DOHH2 (cell line): ENCODE data around the gene TNNI2.
"Not testable (repeated sequence)": the region's sequence is repeated elsewhere in the genome, so short reads cannot be mapped to it uniquely, and the experiment has no call there.

Source experiments
- H3F3A ChIP-seq: fragments of 200-600 bp; sonication (generic), shearing (Covaris generic); 2 replicates; pipeline ENCODE4 v1.6.0; 2016; ENCODE audit warnings: antibody characterized with exemption, mild to moderate bottlenecking; ENCODE audit not compliant: control insufficient read depth, insufficient read depth
- H3K27ac ChIP-seq: fragments of 200-600 bp; sonication (generic); 2 replicates; pipeline ENCODE4 v1.5.1; 2014; ENCODE audit warnings: low read depth, mild to moderate bottlenecking, low read length, moderate library complexity
- H3K27me3 ChIP-seq: fragments of 200-600 bp; sonication (generic); 2 replicates; pipeline ENCODE4 v1.6.1; 2014; ENCODE audit warnings: mild to moderate bottlenecking, low read length, mixed read lengths; ENCODE audit not compliant: control insufficient read depth
- H3K36me3 ChIP-seq: fragments of 200-600 bp; sonication (generic); 2 replicates; pipeline ENCODE4 v1.6.1; 2014; ENCODE audit warnings: mild to moderate bottlenecking, low read length, moderate library complexity, mixed read lengths; ENCODE audit not compliant: control insufficient read depth
- H3K4me1 ChIP-seq: fragments of 200-600 bp; sonication (generic); 2 replicates; pipeline ENCODE4 v1.6.1; 2014; ENCODE audit warnings: mild to moderate bottlenecking, low read length, mixed read lengths; ENCODE audit not compliant: control insufficient read depth
- H3K4me2 ChIP-seq: fragments of 200-600 bp; sonication (generic); 2 replicates; pipeline ENCODE4 v1.6.0; 2014; ENCODE audit warnings: mild to moderate bottlenecking, low read length, moderate library complexity
- H3K4me3 ChIP-seq: fragments of 200-600 bp; sonication (generic); 2 replicates; pipeline ENCODE4 v1.5.1; 2014; ENCODE audit warnings: mild to moderate bottlenecking, low read length, mixed read lengths
- H3K79me2 ChIP-seq: fragments of 200-600 bp; sonication (generic); 2 replicates; pipeline ENCODE4 v1.6.1; 2014; ENCODE audit warnings: mild to moderate bottlenecking, low read length, mixed read lengths; ENCODE audit not compliant: control insufficient read depth
- H3K9me2 ChIP-seq: fragments of 200-600 bp; sonication (generic); replicated peaks from 2 replicates; pipeline ENCODE4 v1.6.1; 2014; ENCODE audit warnings: mild to moderate bottlenecking, low read length, mixed read lengths; ENCODE audit not compliant: control insufficient read depth
- H3K9me3 ChIP-seq: fragments of 200-600 bp; sonication (generic); 2 replicates; pipeline ENCODE4 v1.6.1; 2014; ENCODE audit warnings: antibody characterized with exemption, low read length, mixed read lengths; ENCODE audit not compliant: control insufficient read depth, insufficient read depth
- H4K20me1 ChIP-seq: fragments of 200-600 bp; sonication (generic); 2 replicates; pipeline ENCODE4 v1.6.0; 2014; ENCODE audit warnings: low read depth, mild to moderate bottlenecking, antibody characterized with exemption, low read length, moderate library complexity; ENCODE audit not compliant: control insufficient read depth, insufficient read depth
- EZH2phosphoT487 ChIP-seq: fragments of 200-600 bp; sonication (generic); IDR thresholded peaks from 2 replicates; pipeline ENCODE4 v1.6.1; 2017; ENCODE audit warnings: borderline replicate concordance, mild to moderate bottlenecking, antibody characterized with exemption, low read length, moderate library complexity, mixed read lengths
- TF ChIP-seq, protein P1 (sequence below): fragments of 200-600 bp; sonication (generic); IDR thresholded peaks from one replicate; pipeline ENCODE4 v1.5.1; 2014; ENCODE audit warnings: antibody characterized with exemption, mild to moderate bottlenecking, low read depth, low read length; ENCODE audit not compliant: poor library complexity, severe bottlenecking

TNNI2 gene

DNA sequence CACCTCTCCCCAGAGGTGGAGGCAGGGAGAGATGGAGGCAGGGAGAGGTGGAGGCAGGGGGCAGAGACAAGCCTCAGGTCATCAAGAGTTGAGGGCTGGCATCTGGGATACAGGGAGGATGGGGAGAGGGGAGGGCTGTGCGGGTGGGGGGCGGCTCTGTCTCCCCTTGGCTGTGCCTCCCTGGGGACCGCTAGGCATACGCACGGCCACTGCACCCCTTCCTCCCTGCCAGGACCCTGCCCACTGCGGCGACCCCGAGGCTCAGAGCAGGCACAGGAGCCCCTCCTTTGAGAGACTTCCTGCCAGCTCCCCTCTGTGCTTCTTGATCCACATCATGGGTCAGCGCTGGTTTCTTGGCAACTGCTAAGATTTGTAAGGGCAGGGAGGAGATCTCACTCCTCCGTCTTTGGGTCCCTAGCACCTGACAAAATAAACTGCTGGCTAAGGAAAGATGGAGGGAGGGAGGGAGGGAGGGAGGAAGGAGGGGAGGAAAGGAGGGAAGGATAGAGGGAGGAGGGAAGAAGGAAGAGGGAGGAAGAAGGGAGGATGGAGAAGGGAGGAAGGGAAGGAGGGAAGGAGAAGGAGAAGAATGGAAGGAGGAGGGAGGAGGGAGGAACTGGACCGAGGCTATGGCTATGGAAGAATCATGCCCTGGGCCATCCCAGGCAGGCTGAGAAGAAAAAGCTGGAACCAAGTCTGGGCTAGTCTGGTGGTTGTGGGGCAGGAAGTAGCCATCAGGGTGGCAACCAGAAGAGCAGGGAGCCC lies 34.4 kb downstream of the TNNI2 start:
- Histone ChIP-seq H3K27me3 (no peaks in the 10 kb centered on the region), H4K20me1 (peaks cover 3% of the 10 kb centered on the region; the same call in 1 of the 2 replicates), H3F3A (no peaks in the 10 kb centered on the region), H3K9me2 (no peaks in the 10 kb centered on the region), H3K27ac (no peak overlapping the region), H3K4me2 (no peak overlapping the region), H3K9me3 (no peaks in the 10 kb centered on the region), H3K4me3 (no peak overlapping the region), H3K36me3 (no peaks in the 10 kb centered on the region), H3K4me1 (no peaks in the 10 kb centered on the region), H3K79me2 (peaks cover 16% of the 10 kb centered on the region)
- TF ChIP-seq, protein P1, sequence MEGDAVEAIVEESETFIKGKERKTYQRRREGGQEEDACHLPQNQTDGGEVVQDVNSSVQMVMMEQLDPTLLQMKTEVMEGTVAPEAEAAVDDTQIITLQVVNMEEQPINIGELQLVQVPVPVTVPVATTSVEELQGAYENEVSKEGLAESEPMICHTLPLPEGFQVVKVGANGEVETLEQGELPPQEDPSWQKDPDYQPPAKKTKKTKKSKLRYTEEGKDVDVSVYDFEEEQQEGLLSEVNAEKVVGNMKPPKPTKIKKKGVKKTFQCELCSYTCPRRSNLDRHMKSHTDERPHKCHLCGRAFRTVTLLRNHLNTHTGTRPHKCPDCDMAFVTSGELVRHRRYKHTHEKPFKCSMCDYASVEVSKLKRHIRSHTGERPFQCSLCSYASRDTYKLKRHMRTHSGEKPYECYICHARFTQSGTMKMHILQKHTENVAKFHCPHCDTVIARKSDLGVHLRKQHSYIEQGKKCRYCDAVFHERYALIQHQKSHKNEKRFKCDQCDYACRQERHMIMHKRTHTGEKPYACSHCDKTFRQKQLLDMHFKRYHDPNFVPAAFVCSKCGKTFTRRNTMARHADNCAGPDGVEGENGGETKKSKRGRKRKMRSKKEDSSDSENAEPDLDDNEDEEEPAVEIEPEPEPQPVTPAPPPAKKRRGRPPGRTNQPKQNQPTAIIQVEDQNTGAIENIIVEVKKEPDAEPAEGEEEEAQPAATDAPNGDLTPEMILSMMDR = no peak
- TF ChIP-seq EZH2phosphoT487 = no peak

- H4K20me1 ChIP-seq, H3K27ac ChIP-seq, H3K9me2 ChIP-seq, H3K27me3 ChIP-seq, H3K4me2 ChIP-seq, H3K9me3 ChIP-seq, H3F3A ChIP-seq, H3K4me3 ChIP-seq, H3K36me3 ChIP-seq, H3K4me1 ChIP-seq: not testable (repeated sequence)
- H3K79me2 ChIP-seq = peaks cover 16% of the 10 kb centered on the region
These were observed 35.0 kb downstream of the TNNI2 start for GRCh38 chr11:1873813-1874150.

- H3K9me3 ChIP-seq, H3K4me2 ChIP-seq, H3K27ac ChIP-seq, H3F3A ChIP-seq, H3K4me1 ChIP-seq, H3K27me3 ChIP-seq, H3K36me3 ChIP-seq, H4K20me1 ChIP-seq, H3K9me2 ChIP-seq, H3K4me3 ChIP-seq: not testable (repeated sequence)
- peaks cover 16% of the 10 kb centered on the region for H3K79me2 ChIP-seq
These were observed 35.8 kb downstream of the TNNI2 start for GRCh38 chr11:1874441-1875092.

DNA sequence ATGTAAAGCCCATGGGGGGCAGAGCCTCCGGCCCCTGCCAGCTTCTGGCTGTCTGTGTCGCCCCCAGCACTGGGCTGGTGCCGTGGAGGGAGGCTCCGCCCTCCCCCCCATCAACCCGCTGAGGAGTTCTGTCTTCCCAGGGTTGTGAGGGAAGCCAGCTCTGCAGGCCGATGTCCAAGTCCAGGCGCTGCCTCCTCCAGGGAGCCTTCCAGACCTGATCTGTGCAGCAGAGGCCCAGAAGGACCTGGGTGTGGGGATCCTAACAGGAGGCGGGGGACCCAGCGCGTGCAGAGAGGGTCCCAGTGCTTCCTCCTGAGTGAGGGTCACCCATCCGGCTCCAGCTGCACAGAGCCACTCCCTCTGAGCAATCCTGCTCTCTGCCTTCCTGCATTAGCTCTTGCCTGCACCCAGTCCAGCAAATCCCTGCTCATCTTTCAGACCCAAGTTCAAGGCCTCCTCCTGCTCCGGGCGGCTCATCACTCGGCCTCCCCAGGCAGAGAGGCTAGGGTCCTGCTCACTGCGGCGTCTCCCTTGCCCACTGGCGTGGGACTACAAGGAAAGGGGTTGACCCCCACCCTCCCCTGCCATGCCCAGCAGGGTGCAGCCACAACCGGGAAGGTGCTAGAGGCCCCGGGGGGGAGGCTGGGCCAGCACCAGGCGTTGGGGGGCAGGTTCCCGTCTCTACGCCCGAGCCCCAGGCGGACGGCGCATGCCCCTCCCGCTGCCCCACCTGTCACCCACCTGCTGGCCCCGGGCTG lies 36.5 kb downstream of the TNNI2 start:
- Histone ChIP-seq H3K27me3 (no peaks in the 10 kb centered on the region), H4K20me1 (peaks cover 6% of the 10 kb centered on the region), H3F3A (no peaks in the 10 kb centered on the region)

DNA sequence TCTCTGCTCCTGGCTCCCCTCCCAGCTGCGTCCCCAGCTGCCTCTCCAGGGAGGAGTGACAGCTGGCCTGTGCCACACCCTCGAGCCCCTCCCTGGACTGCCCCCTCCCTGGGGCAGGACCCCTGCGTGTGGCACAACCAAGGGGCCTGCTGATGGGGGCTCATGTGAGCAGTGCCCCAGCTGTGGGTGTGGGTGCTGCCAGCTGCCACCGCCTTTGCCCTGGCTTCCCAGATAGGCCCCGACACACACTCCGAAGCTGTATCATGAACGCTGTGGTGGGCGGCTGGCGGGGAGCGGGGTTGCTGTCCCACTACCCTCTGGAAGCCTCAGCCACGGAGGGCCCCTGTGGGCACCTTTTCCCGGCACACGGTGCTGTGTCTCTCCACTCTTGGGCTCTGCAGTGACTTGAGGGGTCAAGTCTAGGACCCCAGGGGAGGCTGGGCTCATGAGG lies 37.1 kb downstream of the TNNI2 start:
- H3K27me3 ChIP-seq, H3K4me2 ChIP-seq: not testable (repeated sequence)

More for the DNA sequence above, 36.5 kb downstream of the TNNI2 start:
- no peak overlapping the region for H3K4me3 ChIP-seq
- no peaks in the 10 kb centered on the region for H3K9me3 ChIP-seq
- no peak for TF ChIP-seq EZH2phosphoT487
- TF ChIP-seq, protein P1 = no peak
- H3K9me2 ChIP-seq = no peaks in the 10 kb centered on the region
- H3K79me2 ChIP-seq = peaks cover 16% of the 10 kb centered on the region
- no peaks in the 10 kb centered on the region; the same call in 1 of the 2 replicates for H3K4me1 ChIP-seq
- no peaks in the 10 kb centered on the region for H3K36me3 ChIP-seq
- no peak overlapping the region for H3K4me2 ChIP-seq
- H3K27ac ChIP-seq = no peak overlapping the region

More for the DNA sequence above, 37.1 kb downstream of the TNNI2 start:
- not testable (repeated sequence) for H3K36me3 ChIP-seq, H3K4me1 ChIP-seq, H3K4me3 ChIP-seq, H3K9me3 ChIP-seq, H3F3A ChIP-seq, H4K20me1 ChIP-seq, H3K9me2 ChIP-seq, H3K27ac ChIP-seq
- H3K79me2 ChIP-seq = peaks cover 11% of the 10 kb centered on the region
